HAP-1 (cell line): ENCODE data around the gene METRN.

Experiments
- DNase-seq, 2 experiments: peaks; one replicate each; pipeline ENCODE4 v3.0.0-alpha.2; 2016 to 2020; ENCODE audit warnings: low spot score in 2 of 2
- H3K27me3 ChIP-seq: fragments of 250-450 bp; sonication (Bioruptor Pico); 2 replicates; pipeline ENCODE4 v1.5.1; 2020; ENCODE audit warnings: low read depth, mild to moderate bottlenecking, moderate library complexity
- H3K36me3 ChIP-seq: fragments of 250-450 bp; sonication (Bioruptor Pico); replicated peaks from 2 replicates; pipeline ENCODE4 v1.5.1; 2020; ENCODE audit warnings: mild to moderate bottlenecking
- H3K4me1 ChIP-seq: fragments of 250-450 bp; sonication (Bioruptor Pico); 2 replicates; pipeline ENCODE4 v1.5.1; 2020; ENCODE audit warnings: mild to moderate bottlenecking
- H3K4me3 ChIP-seq: fragments of 250-450 bp; sonication (Bioruptor Pico); 2 replicates; pipeline ENCODE4 v1.5.1; 2020; ENCODE audit warnings: mild to moderate bottlenecking, moderate library complexity
- H3K9me3 ChIP-seq: fragments of 250-450 bp; sonication (Bioruptor Pico); 2 replicates; pipeline ENCODE4 v1.5.1; 2020; ENCODE audit warnings: mild to moderate bottlenecking, moderate library complexity
- in situ Hi-C: fragments of 300-500 bp; cut with MboI; formaldehyde crosslinking; loops from 3 replicates; pipeline ENCODE4 v1.14.3; 2020; ENCODE audit warnings: low sequenced_read_pairs, inconsistent platforms, mixed read lengths

METRN gene

DNA sequence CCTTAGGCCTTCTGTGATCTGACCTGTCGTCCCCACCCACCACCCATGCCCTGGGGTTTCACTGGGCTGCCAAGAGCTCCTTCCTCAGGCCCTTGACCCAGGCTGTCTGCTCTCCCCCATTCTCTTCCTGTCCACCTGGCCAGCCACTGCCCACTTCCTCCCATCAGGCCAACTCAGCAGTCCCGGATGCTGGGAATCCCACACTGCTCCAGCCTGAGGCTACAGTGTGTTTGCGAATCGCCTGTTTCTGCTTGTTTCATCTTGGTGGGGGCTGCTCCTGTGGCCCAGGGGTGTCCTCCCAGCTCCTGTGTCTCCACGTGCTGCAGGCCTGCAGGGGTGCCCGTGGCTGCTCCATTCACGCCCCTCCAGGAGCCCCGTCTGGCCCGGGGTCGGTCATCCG, 839 bp upstream of the METRN start:
- peaks cover 12% of the 10 kb centered on the region; the same call in 1 of the 2 replicates for H3K4me1 ChIP-seq
- H3K9me3 ChIP-seq, result no peaks in the 10 kb centered on the region
- in situ Hi-C loops, result no loop called here
- DNase-seq, result no peak
- no peaks in the 10 kb centered on the region for H3K27me3 ChIP-seq
- H3K4me3 ChIP-seq, result no peak overlapping the region
- H3K36me3 ChIP-seq, result peaks cover 3% of the 10 kb centered on the region; the same call in 1 of the 2 replicates

DNA sequence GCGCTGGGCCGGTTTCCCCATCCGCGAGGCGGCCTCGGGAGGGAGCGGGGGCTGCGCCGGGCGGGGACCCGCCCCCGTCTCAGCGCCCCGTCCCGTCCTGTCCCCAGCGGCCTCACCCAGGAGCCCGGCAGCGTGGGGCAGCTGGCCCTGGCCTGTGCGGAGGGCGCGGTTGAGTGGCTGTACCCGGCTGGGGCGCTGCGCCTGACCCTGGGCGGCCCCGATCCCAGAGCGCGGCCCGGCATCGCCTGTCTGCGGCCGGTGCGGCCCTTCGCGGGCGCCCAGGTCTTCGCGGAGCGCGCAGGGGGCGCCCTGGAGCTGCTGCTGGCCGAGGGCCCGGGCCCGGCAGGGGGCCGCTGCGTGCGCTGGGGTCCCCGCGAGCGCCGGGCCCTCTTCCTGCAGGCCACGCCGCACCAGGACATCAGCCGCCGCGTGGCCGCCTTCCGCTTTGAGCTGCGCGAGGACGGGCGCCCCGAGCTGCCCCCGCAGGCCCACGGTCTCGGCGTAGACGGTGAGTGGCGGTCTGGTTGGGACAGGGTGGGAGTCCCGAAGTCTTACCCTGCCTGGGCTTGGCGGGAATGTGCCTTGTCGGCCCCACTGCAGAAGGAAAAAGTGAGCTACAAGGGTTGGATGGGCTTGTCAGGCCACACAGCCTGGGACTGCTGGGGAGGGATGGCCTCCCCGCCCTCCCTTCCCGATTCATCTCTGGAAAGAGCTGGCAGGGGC, 720 bp downstream of the METRN start:
- Histone ChIP-seq H3K9me3 (no peaks in the 10 kb centered on the region), H3K4me1 (peaks cover 20% of the 10 kb centered on the region), H3K4me3 (peak overlapping the region; percentile 46), H3K36me3 (peaks cover 3% of the 10 kb centered on the region; the same call in 1 of the 2 replicates), H3K27me3 (no peaks in the 10 kb centered on the region)
- DNase-seq, result peak; percentile 32 to 65
- in situ Hi-C loops, result no loop called here

DNA sequence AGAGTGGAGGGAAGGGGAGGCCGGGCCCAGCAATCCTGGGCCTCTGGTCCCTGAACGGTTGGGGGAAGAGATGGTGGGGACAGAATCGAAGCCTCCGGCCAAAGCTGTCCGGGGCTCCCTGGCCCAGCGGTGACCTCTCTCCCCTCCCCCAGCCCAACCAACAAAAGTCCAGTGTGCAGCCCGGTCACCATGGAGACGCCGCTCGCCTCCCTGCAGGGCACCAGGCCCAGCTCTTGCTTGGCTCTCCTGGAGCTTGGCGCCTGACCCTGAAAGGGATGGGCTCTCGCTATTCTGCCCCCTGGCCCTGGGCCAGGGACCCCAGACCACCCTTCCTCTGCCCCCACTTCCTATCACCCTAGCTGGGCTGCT, 1.3 kb downstream of the METRN start:
- Histone ChIP-seq H3K9me3 (no peaks in the 10 kb centered on the region), H3K4me1 (peaks cover 20% of the 10 kb centered on the region), H3K27me3 (no peaks in the 10 kb centered on the region), H3K4me3 (peak overlapping the region; percentile 46), H3K36me3 (peaks cover 3% of the 10 kb centered on the region; the same call in 1 of the 2 replicates)
- in situ Hi-C loops, result no loop called here
- DNase-seq, result peak; percentile 34 to 78

DNA sequence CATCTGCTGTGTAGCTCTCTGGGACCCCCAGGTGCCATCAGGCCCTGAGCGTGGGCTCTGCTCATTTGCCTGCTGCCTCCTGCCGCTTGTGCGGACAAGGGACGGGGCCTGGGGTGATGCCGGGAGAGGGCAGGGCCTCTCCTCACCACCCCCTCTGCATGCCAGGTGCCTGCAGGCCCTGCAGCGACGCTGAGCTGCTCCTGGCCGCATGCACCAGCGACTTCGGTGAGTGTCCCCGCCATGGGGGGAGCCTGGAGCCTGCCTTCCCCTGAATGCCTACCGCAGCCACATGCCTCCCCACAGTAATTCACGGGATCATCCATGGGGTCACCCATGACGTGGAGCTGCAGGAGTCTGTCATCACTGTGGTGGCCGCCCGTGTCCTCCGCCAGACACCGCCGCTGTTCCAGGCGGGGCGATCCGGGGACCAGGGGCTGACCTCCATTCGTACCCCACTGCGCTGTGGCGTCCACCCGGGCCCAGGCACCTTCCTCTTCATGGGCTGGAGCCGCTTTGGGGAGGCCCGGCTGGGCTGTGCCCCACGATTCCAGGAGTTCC, 1.9 kb downstream of the METRN start:
- Histone ChIP-seq H3K4me1 (peaks cover 25% of the 10 kb centered on the region), H3K9me3 (no peaks in the 10 kb centered on the region), H3K4me3 (peak overlapping the region; percentile 46; the same call in 1 of the 2 replicates), H3K27me3 (no peaks in the 10 kb centered on the region), H3K36me3 (peaks cover 7% of the 10 kb centered on the region; the same call in 1 of the 2 replicates)
- DNase-seq, result no peak
- in situ Hi-C loops, result no loop called here

DNA sequence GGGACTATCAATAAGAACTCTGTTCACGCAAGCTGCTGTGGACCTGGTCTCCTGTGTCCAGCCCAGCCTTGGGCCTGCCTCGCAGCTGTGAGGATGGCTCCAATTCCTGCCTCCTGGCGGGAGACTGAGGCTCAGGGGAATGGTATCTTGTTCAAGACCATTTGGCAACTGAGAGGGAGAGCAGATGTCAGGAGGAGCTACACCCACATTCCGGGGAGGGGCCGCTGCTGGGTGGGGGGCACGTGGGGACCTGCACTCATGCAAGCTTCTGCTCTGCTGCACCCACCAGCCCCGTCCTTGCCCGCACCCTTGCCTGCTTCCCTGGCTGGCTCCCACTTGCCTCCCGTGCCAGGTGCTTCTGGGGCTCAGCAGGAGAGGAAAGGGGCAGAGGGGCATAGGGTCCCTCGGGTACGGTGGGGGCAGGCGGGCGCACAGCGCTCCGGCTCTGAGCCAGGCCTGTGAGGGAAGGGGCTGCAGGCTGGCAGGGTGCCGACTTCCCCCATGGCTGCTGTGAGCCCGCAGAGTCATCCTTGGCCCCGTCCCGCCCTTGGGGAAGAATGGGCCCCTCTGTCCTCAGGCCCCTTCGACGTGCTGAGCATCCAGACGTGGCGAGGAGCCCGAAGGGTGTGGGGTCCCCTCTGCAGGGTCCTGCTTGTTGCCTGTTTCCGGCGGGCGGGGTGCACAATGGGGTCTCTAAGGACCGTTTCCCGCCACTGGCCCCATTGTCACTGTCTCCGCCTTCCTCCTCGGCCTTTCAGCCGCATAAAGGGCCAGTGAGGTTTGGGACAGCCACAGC, 2.7 kb downstream of the METRN start:
- DNase-seq, result no peak
- peaks cover 11% of the 10 kb centered on the region for H3K36me3 ChIP-seq
- H3K27me3 ChIP-seq, result no peaks in the 10 kb centered on the region
- in situ Hi-C loops, result no loop called here
- H3K4me3 ChIP-seq, result no peak overlapping the region
- peaks cover 24% of the 10 kb centered on the region for H3K4me1 ChIP-seq
- H3K9me3 ChIP-seq, result no peaks in the 10 kb centered on the region

DNA sequence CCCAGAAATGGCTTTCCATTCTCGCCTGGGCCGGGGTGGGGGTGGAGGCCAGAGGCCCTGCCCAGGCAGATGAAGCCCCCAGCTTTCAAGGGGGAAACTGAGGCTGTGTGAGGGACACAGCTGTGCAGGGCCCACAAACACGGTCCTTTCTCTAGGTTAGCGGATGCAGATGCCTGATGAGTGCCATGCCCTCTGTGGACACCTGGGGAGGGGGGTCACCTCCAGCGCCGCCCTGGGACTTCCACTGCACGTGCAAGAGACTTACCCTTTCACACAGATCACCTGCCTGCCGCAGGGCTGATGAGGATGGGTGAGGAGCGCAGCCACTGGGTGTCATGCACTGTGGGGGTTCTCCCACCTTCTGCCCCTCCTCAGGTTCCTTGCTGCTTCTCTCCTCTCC, 3.5 kb downstream of the METRN start:
- no peak for DNase-seq
- no peak overlapping the region for H3K4me3 ChIP-seq
- H3K27me3 ChIP-seq, result no peaks in the 10 kb centered on the region
- H3K9me3 ChIP-seq, result no peaks in the 10 kb centered on the region
- peaks cover 23% of the 10 kb centered on the region for H3K4me1 ChIP-seq
- in situ Hi-C loops, result no loop called here
- peaks cover 18% of the 10 kb centered on the region for H3K36me3 ChIP-seq

DNA sequence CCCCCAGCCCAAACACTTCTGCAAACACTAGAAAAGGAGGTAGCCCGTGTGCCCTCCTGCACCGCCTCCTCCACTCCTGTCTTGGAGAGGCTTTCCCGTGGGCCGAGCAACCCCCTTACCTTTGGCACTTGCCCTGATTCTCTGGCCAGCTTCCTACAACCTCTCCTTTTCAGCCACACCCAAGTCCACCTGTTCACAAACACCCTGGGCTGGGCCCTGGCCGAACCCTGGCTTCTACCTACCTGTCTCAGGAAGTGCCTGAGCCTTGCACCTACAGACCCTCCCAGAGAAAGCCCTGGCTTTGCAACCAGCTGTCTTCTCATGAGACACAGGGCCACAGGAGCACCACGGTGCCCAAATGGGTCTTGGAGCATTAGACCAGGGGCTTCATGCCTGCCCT, 4.0 kb downstream of the METRN start:
- Histone ChIP-seq H3K36me3 (peaks cover 20% of the 10 kb centered on the region), H3K27me3 (no peaks in the 10 kb centered on the region), H3K4me3 (no peak overlapping the region), H3K9me3 (no peaks in the 10 kb centered on the region), H3K4me1 (peaks cover 23% of the 10 kb centered on the region)
- no peak for DNase-seq
- in situ Hi-C loops, result no loop called here

DNA sequence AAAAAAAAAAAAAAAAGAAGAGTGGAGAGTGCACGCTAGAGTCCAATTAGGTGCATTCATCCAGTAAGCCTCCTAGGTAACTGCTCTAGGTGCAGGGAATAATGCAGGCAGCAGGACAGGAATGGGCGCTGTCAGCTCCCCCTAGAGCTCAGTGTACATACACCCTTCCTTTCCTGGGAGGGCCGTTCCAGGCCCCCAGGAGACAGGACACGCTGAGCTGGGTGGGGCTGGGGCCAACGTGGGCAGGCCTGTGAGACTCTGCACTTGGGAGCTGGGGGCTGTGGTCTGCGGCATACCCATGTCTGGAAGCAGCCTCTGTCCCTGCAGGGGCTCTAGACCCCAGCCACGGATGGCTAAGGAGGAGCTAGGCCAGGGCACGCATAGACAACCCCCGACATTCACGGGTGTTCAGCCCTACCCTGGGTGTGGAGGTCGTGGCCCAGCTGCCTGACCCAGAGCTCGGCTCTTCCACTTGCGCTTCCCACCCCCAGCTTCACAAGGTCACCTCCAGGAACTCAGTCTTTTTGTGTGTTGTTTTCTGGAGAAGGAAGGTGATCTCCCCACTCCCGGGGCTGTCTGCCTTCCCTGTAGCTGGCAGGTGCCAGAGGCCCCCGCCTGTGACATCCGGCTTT, 5.0 kb downstream of the METRN start:
- Histone ChIP-seq H3K4me1 (peaks cover 23% of the 10 kb centered on the region), H3K4me3 (peak overlapping the region; percentile 75), H3K36me3 (peaks cover 20% of the 10 kb centered on the region), H3K27me3 (no peaks in the 10 kb centered on the region), H3K9me3 (no peaks in the 10 kb centered on the region)
- DNase-seq, result peak; percentile 64 to 73
- in situ Hi-C loops, result no loop called here

DNA sequence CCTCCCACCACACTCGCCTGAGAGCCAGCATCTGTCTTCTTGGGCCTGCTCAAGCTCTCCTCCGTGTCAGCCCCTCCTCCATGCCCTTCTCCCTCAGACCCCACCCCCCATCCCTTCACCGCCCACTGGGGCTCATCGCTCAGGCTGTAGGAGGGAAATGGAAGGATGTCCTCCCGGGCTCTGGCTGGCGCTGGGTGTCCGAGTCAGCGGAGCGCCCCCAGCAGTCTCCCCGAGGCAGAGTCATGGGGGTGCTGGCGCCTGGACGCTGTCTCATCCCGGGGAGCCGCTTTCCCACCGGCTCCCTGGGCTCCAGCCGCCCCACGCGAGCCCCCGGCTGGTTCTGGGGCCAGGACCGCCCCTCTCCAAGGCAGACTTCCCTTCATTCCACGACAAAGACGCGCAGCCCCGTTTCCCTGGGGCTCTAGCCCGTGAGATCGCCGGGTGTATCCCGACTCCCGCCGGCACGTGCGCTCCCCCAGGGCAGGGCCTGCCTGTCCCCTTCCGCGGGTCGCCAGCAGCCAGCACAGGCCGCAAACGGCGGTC, 5.6 kb downstream of the METRN start:
- Histone ChIP-seq H3K9me3 (no peaks in the 10 kb centered on the region), H3K4me1 (peaks cover 23% of the 10 kb centered on the region), H3K27me3 (no peaks in the 10 kb centered on the region), H3K36me3 (peaks cover 20% of the 10 kb centered on the region), H3K4me3 (peak overlapping the region; percentile 75)
- peak; percentile 72 to 86 for DNase-seq
- in situ Hi-C loops, result no loop called here

DNA sequence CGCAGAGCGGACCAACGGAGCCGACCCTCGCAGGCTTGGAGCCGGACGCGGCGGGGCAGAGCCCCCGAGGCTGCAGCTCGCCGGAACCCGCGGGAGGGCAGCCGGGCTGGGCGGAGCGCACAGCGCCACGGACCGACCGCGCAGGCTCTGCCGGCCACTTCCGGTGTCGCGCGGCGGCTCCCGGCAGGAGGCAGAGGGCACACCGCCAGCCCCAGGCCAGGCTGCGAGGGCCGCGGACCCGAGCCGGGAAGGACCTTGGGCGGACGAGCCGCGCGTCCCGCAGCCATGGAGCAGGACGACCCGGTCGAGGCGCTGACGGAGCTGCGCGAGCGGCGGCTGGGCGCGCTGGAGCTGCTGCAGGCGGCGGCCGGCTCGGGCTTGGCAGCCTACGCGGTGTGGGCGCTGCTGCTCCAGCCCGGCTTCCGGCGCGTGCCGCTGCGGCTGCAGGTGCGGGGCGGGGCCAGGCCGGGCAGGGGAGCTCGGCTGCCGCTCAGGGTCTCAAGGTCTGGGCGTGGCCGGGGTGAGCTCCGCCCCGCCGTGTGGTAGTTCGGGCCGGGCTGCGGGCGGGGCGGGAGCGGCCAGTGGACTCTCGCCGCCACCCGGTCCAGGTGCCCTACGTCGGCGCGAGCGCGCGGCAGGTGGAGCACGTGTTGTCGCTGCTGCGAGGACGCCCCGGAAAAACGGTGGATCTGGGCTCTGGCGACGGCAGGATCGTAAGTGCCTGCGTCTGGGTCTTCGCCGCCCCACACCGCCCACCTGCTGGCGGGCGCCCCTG, 6.3 kb downstream of the METRN start, which contains the start of gene ANTKMT:
TSS of gene ANTKMT (plus strand) at position 157 of the 775 bp plus-strand sequence. CDS start at position 286, 129 bp downstream.
- in situ Hi-C loops, result no loop called here
- H3K27me3 ChIP-seq, result no peaks in the 10 kb centered on the region
- H3K9me3 ChIP-seq, result no peaks in the 10 kb centered on the region
- H3K36me3 ChIP-seq, result peaks cover 20% of the 10 kb centered on the region
- peak; percentile 81 to 96 for DNase-seq
- peaks cover 19% of the 10 kb centered on the region for H3K4me1 ChIP-seq
- H3K4me3 ChIP-seq, result peak within 1 kb of the TSS; percentile 75

DNA sequence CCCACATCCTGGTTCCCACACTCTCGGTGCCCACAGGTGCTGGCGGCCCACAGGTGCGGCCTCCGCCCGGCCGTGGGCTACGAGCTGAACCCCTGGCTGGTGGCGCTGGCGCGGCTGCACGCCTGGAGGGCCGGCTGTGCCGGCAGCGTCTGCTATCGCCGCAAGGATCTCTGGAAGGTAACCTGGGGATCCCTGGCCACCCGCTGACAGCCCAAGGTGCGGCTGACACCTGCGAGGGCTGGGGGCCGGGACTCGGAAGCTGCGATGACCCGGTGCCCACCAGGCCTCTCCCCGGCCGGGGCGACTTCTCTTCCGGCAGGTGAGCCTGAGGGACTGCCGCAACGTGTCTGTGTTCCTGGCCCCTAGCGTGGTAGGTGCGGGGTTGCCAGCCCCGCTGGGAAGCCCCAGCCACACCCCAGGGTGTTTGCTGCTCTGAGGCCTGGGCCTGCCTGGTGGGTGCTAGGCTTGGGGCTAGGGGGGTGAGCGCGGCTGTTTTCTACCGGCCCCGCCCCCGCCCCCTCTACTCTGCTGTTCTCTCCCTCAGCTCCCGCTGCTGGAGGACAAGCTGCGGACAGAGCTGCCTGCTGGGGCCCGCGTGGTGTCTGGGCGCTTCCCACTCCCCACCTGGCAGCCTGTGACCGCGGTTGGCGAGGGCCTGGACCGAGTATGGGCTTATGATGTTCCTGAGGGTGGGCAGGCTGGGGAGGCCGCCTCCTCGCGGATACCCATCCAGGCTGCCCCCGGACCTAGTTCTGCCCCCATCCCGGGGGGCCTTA, 7.0 kb downstream of the METRN start:
- H3K36me3 ChIP-seq, result peaks cover 16% of the 10 kb centered on the region
- DNase-seq, result no peak
- no peaks in the 10 kb centered on the region for H3K9me3 ChIP-seq
- H3K4me1 ChIP-seq, result peaks cover 14% of the 10 kb centered on the region
- H3K4me3 ChIP-seq, result peak overlapping the region; percentile 75
- in situ Hi-C loops, result no loop called here
- no peaks in the 10 kb centered on the region for H3K27me3 ChIP-seq

DNA sequence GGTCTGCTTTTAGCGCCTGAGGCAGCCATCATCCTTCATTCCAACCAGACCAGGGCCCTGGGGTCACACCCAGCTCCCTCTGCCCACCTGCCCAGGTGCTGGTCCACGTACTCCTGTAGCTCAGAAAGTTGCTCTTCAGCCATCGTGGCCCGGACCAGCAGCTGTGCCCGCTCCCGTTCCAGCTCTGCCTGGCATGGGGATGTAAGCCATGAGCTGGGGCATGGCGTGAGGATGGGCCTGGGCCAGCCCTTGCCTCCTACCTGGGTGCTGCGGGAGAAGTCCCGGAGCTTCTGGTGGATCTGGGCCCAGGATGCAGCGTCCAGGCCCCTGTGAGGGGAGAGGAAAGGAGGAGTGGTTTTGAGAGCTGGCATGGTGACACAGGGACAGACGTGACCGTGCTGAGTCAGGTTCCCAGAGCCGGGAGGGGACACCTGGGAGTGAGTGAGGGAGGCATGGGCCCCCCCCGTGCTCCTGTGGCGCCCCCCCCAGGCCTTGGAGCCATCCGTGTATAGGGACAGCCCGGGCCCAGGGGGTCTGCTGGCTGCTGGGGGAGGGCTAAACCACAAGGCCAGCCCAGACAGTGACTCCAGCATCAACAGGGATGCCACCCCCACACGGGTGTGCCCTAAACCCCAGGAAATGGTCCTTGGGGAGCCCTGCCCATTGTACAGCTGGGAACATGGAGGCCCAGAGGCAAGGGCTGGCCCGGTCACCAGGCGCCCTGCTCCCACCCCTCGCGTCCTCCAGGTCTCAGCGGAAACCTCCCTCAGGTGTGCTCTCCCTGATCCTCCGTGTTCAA, 8.1 kb downstream of the METRN start:
- no peak overlapping the region for H3K4me3 ChIP-seq
- no peaks in the 10 kb centered on the region for H3K9me3 ChIP-seq
- H3K4me1 ChIP-seq, result peaks cover 14% of the 10 kb centered on the region
- peaks cover 16% of the 10 kb centered on the region for H3K36me3 ChIP-seq
- H3K27me3 ChIP-seq, result no peaks in the 10 kb centered on the region
- DNase-seq, result no peak
- in situ Hi-C loops, result no loop called here
